IMR-90 (cell line): Measurements from ENCODE around the gene DENND1A. TPM values are rescaled to one million over a fixed set of nuclear protein-coding genes. Genes with fewer than 3 reads are reported as not detected.

Source experiments
- ATAC-seq: fragments of 200-7000 bp; cut with Tn5 transposase; 2 replicates; pipeline ENCODE4 v1.9.1; 2020; ENCODE audit warnings: low read depth, mild to moderate bottlenecking, moderate library complexity
- BruUV-seq: library from RNA; stranded (reverse); fragments of 400-500 nt; replicated peaks from 2 replicates; lab custom pipeline; 2021; lab: Mats Ljungman, UMichigan
- CTCF ChIA-PET: fragments of 300-600 bp; formaldehyde crosslinking; extraction: SDS; loops from one replicate; lab custom pipeline; 2021; ENCODE audit warnings: antibody characterized with exemption; lab: Yijun Ruan, JAX
- POLR2A ChIA-PET: fragments of 300-600 bp; sonication (Branson Sonifier 250); formaldehyde crosslinking; loops from one replicate; lab custom pipeline; 2022; ENCODE audit warnings: antibody characterized with exemption; ENCODE audit not compliant: unreplicated experiment; lab: Charles Lee
- DNase-seq: peaks from one replicate; pipeline ENCODE4 v3.0.0; 2013
- H2AFZ ChIP-seq: replicated peaks from 2 replicates; pipeline ENCODE3; 2013; ENCODE audit warnings: low read length, mild to moderate bottlenecking; ENCODE audit not compliant: poor library complexity
- H2AK5ac ChIP-seq: 2 replicates; pipeline ENCODE4 v1.6.1; 2013; ENCODE audit warnings: low read depth, low read length, inconsistent platforms
- H2AK9ac ChIP-seq: replicated peaks from 2 replicates; pipeline ENCODE3; 2013; ENCODE audit warnings: mild to moderate bottlenecking, low read depth, low read length, moderate library complexity; ENCODE audit not compliant: poor library complexity
- H2BK120ac ChIP-seq: 2 replicates; pipeline ENCODE4 v1.6.1; 2013; ENCODE audit warnings: low read depth, low read length, inconsistent platforms
- H2BK15ac ChIP-seq: 3 replicates; pipeline ENCODE4 v1.6.1; 2013; ENCODE audit warnings: low read depth, low read length, inconsistent platforms
- H2BK20ac ChIP-seq: 2 replicates; pipeline ENCODE4 v1.6.1; 2013; ENCODE audit warnings: low read depth, mild to moderate bottlenecking, inconsistent platforms, low read length, moderate library complexity
- H2BK5ac ChIP-seq: 2 replicates; pipeline ENCODE4 v1.6.1; 2013; ENCODE audit warnings: mild to moderate bottlenecking, low read depth, low read length, inconsistent platforms; ENCODE audit not compliant: poor library complexity, severe bottlenecking
- H3K14ac ChIP-seq: replicated peaks from 2 replicates; pipeline ENCODE4 v1.6.1; 2013; ENCODE audit warnings: low read depth, low read length, inconsistent platforms
- H3K18ac ChIP-seq: 2 replicates; pipeline ENCODE4 v1.6.1; 2013; ENCODE audit warnings: low read depth, low read length, control low read depth
- H3K23ac ChIP-seq: 2 replicates; pipeline ENCODE4 v1.6.1; 2013; ENCODE audit warnings: low read depth, low read length, inconsistent platforms
- H3K27ac ChIP-seq: 2 replicates; pipeline ENCODE4 v1.5.1; 2013; ENCODE audit warnings: mild to moderate bottlenecking, control low read depth, low read length; ENCODE audit not compliant: insufficient read depth
- H3K27me3 ChIP-seq: 2 replicates; pipeline ENCODE4 v1.6.1; 2013; ENCODE audit warnings: low read length; ENCODE audit not compliant: control insufficient read depth, insufficient read depth
- H3K36me3 ChIP-seq: 2 replicates; pipeline ENCODE4 v1.6.1; 2013; ENCODE audit warnings: low read length, mixed read lengths; ENCODE audit not compliant: control insufficient read depth, insufficient read depth
- H3K4ac ChIP-seq: 2 replicates; pipeline ENCODE4 v1.6.1; 2013; ENCODE audit warnings: low read depth, low read length, inconsistent platforms
- H3K4me1 ChIP-seq: 2 replicates; pipeline ENCODE4 v1.6.1; 2013; ENCODE audit warnings: low read length, mixed read lengths; ENCODE audit not compliant: control insufficient read depth, insufficient read depth
- H3K4me2 ChIP-seq: 2 replicates; pipeline ENCODE4 v1.6.1; 2013; ENCODE audit warnings: low read depth, mild to moderate bottlenecking, control low read depth, low read length, moderate library complexity
- H3K4me3 ChIP-seq: 2 replicates; pipeline ENCODE4 v1.5.1; 2013; ENCODE audit warnings: low read depth, mild to moderate bottlenecking, control low read depth, low read length, moderate library complexity; ENCODE audit not compliant: insufficient read depth
- H3K56ac ChIP-seq: 2 replicates; pipeline ENCODE4 v1.6.1; 2013; ENCODE audit warnings: low read length, inconsistent platforms; ENCODE audit not compliant: insufficient read depth; ENCODE audit errors: extremely low read depth
- H3K79me1 ChIP-seq, 2 experiments: 2 replicates each; pipeline ENCODE4 v1.6.1; 2013; ENCODE audit warnings: low read length in 2 of 2, inconsistent platforms in 1 of 2, low read depth in 1 of 2
- H3K9ac ChIP-seq: 2 replicates; pipeline ENCODE4 v1.6.1; 2013; ENCODE audit warnings: low read depth, low read length, control low read depth
- H3K9me1 ChIP-seq: 2 replicates; pipeline ENCODE4 v1.6.1; 2013; ENCODE audit warnings: low read length, inconsistent platforms; ENCODE audit not compliant: insufficient read depth
- H3K9me3 ChIP-seq: 2 replicates; pipeline ENCODE4 v1.6.1; 2013; ENCODE audit warnings: low read length; ENCODE audit not compliant: control insufficient read depth, insufficient read depth
- H4K20me1 ChIP-seq: 2 replicates; pipeline ENCODE4 v1.6.1; 2013; ENCODE audit warnings: low read length, inconsistent platforms; ENCODE audit not compliant: insufficient read depth
- H4K5ac ChIP-seq: 2 replicates; pipeline ENCODE4 v1.6.1; 2013; ENCODE audit warnings: mild to moderate bottlenecking, low read depth, low read length, control low read depth
- H4K8ac ChIP-seq, 2 experiments: 2 replicates each; pipeline ENCODE4 v1.6.1; 2013; ENCODE audit warnings: low read depth in 2 of 2, low read length in 2 of 2, control low read depth in 1 of 2, inconsistent platforms in 1 of 2
- H4K91ac ChIP-seq: 2 replicates; pipeline ENCODE4 v1.6.1; 2013; ENCODE audit warnings: low read depth, low read length, inconsistent platforms; ENCODE audit not compliant: insufficient read depth
- BHLHE40 ChIP-seq: fragments of 150-350 bp; IDR thresholded peaks from 2 replicates; pipeline ENCODE4 v1.6.1; 2016; ENCODE audit warnings: mild to moderate bottlenecking, low read depth, low read length
- CEBPB ChIP-seq: IDR thresholded peaks from 2 replicates; pipeline ENCODE4 v1.6.1; 2012; ENCODE audit warnings: low read depth, low read length, improper control_type of control experiment
- CHD1 ChIP-seq: IDR thresholded peaks from 2 replicates; pipeline ENCODE4 v1.6.1; 2012; ENCODE audit warnings: low read depth, low read length, improper control_type of control experiment
- FOS ChIP-seq: fragments of 150-350 bp; IDR thresholded peaks from 2 replicates; pipeline ENCODE4 v1.6.1; 2016; ENCODE audit warnings: low read depth, low read length
- MAFK ChIP-seq: IDR thresholded peaks from 2 replicates; pipeline ENCODE4 v1.6.1; 2012; ENCODE audit warnings: low read depth, low read length, improper control_type of control experiment
- MAZ ChIP-seq: IDR thresholded peaks from 2 replicates; pipeline ENCODE4 v1.6.1; 2012; ENCODE audit warnings: low read depth, mild to moderate bottlenecking, low read length, improper control_type of control experiment, moderate library complexity, borderline replicate concordance
- POLR2A ChIP-seq: IDR thresholded peaks from 2 replicates; pipeline ENCODE4 v1.6.1; 2012; ENCODE audit warnings: mild to moderate bottlenecking, low read depth, low read length
- RAD21 ChIP-seq: IDR thresholded peaks from 2 replicates; pipeline ENCODE4 v1.6.1; 2012; ENCODE audit warnings: low read length, improper control_type of control experiment
- RCOR1 ChIP-seq: IDR thresholded peaks from 2 replicates; pipeline ENCODE4 v1.6.1; 2012; ENCODE audit warnings: mild to moderate bottlenecking, low read length, improper control_type of control experiment; ENCODE audit not compliant: insufficient replicate concordance
- RFX5 ChIP-seq: IDR thresholded peaks from 2 replicates; pipeline ENCODE4 v1.8.0; 2012; ENCODE audit warnings: low read depth, mild to moderate bottlenecking, low read length, moderate library complexity
- WGBS, 2 experiments: methylation state at CpG; one replicate each; pipeline versions ENCODE4 v1.1.5 to v1.1.7; 2013; ENCODE audit warnings: missing lambda C conversion rate in 2 of 2; ENCODE audit not compliant: insufficient read length in 1 of 2; ENCODE audit errors: extremely low coverage in 2 of 2; 5-methylcytosine and 5-hydroxymethylcytosine counted together
- dilution Hi-C: fragments of 300-500 bp; cut with HindIII; formaldehyde crosslinking; loops from one replicate; pipeline ENCODE4 v1.14.3; 2018; ENCODE audit warnings: low sequenced_read_pairs; ENCODE audit not compliant: unreplicated experiment
- in situ Hi-C: fragments of 300-500 bp; cut with MboI; formaldehyde crosslinking; loops from 3 replicates; pipeline ENCODE4 v1.14.3; 2019; ENCODE audit warnings: low sequenced_read_pairs, inconsistent platforms, mixed read lengths
- intact Hi-C: fragments of 100-400 bp; cut with micrococcal nuclease; formaldehyde crosslinking; loops from 2 replicates; pipeline ENCODE4 v1.10.0; 2022
- polyA plus RNA-seq, 3 experiments: library from polyadenylated mRNA; depleted of rRNA; stranded (reverse); fragments of >200 nt; gene quantifications; 2 replicates each; pipeline ENCODE4 v1.2.3, GENCODE V29; 2012; ENCODE audit warnings: low replicate concordance in 1 of 3
- total RNA-seq: library from RNA; depleted of rRNA; stranded (reverse); fragments of >200 nt; gene quantifications from 2 replicates; pipeline ENCODE4 v1.2.3, GENCODE V29; 2012
- TF ChIP-seq, protein P1 (sequence below): conservative IDR thresholded peaks from 2 replicates; pipeline ENCODE4 v1.5.1; 2012; ENCODE audit warnings: mild to moderate bottlenecking, low read depth, low read length, improper control_type of control experiment

Gene DENND1A
- total and polyA plus RNA-seq, 2 of the 4 experiments (the other 2 are of a cell fraction): 21.4 to 27.6 TPM

DNA sequence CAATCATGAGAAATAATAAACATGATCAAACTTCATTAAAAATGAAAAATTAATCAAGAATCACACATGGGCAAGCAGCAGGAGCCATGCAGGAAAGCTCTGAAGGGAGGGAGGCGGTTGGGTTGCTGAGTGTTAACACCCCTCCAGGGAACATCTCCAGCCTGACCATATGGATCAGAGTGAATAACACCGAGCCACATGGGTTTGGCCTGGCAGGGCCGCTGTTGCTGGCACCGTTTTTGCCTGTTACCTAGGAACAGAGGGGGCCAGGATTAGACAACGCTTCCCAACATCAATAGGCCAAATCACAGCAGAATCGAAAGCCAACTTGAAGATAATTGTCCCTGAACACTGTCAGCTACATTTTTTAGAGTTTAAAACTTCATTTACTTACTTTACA lies 160.2 kb downstream of the DENND1A start:
- no peak overlapping the region for H2AK9ac ChIP-seq
- no peak overlapping the region for H3K9ac ChIP-seq
- H3K18ac ChIP-seq: no peak overlapping the region
- no peak overlapping the region for H4K8ac ChIP-seq
- H3K4ac ChIP-seq: no peak overlapping the region
- H3K14ac ChIP-seq: no peak overlapping the region
- in situ Hi-C loops: no loop called here
- no peak overlapping the region for H2AFZ ChIP-seq
- H3K56ac ChIP-seq: no peak overlapping the region
- no peaks in the 10 kb centered on the region for H3K9me3 ChIP-seq
- no peak overlapping the region for H2BK20ac ChIP-seq
- ATAC-seq (no peak), DNase-seq (no peak)
- H4K91ac ChIP-seq: no peak overlapping the region
- no peak overlapping the region for H3K27ac ChIP-seq
- no peak overlapping the region for H3K4me2 ChIP-seq
- CTCF ChIA-PET: no interaction called here
- no peak overlapping the region for H3K23ac ChIP-seq
- dilution Hi-C loops: no loop called here
- H2BK5ac ChIP-seq: no peak overlapping the region
- H2BK15ac ChIP-seq: no peak overlapping the region
- 80% methylated on average over 1 of the region's 6 CpGs; no CpG with 5 or more reads in 1 of the 2 experiments for WGBS, 2 experiments
- no peak overlapping the region for H4K5ac ChIP-seq
- no peaks in the 10 kb centered on the region for H3K27me3 ChIP-seq
- TF ChIP-seq CHD1 (no peak), MAZ (no peak), RAD21 (no peak), CEBPB (no peak), RCOR1 (no peak), FOS (no peak), BHLHE40 (no peak), RFX5 (no peak), POLR2A (no peak), MAFK (no peak)
- TF ChIP-seq, protein P1, sequence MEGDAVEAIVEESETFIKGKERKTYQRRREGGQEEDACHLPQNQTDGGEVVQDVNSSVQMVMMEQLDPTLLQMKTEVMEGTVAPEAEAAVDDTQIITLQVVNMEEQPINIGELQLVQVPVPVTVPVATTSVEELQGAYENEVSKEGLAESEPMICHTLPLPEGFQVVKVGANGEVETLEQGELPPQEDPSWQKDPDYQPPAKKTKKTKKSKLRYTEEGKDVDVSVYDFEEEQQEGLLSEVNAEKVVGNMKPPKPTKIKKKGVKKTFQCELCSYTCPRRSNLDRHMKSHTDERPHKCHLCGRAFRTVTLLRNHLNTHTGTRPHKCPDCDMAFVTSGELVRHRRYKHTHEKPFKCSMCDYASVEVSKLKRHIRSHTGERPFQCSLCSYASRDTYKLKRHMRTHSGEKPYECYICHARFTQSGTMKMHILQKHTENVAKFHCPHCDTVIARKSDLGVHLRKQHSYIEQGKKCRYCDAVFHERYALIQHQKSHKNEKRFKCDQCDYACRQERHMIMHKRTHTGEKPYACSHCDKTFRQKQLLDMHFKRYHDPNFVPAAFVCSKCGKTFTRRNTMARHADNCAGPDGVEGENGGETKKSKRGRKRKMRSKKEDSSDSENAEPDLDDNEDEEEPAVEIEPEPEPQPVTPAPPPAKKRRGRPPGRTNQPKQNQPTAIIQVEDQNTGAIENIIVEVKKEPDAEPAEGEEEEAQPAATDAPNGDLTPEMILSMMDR: no peak
- intact Hi-C loops: no loop called here
- H3K79me1 ChIP-seq: no peaks in the 10 kb centered on the region; a peak in 1 of 4 replicates
- H3K4me1 ChIP-seq: no peaks in the 10 kb centered on the region
- no TSS peak for BruUV-seq
- no peak overlapping the region for H2BK120ac ChIP-seq
- POLR2A ChIA-PET: no interaction called here
- no peaks in the 10 kb centered on the region for H4K20me1 ChIP-seq
- H3K4me3 ChIP-seq: no peak overlapping the region
- no peaks in the 10 kb centered on the region for H3K9me1 ChIP-seq
- no peaks in the 10 kb centered on the region for H3K36me3 ChIP-seq
- no peak overlapping the region for H2AK5ac ChIP-seq
